Measurements from ENCODE around the gene ERFL.

GRCh38 chr19:41888926-41889325, 39.3 kb downstream of the ERFL start:
- no peak for TF ChIP-seq CEBPB (IDR thresholded peaks at IDR 0.05)
- no peak for TF ChIP-seq ZBTB7A (IDR thresholded peaks at IDR 0.05; ENCODE audit: low read depth)
- TF ChIP-seq REST (IDR thresholded peaks at IDR 0.05; ENCODE audit: low read depth), result no peak
- no peak for TF ChIP-seq EP300 (IDR thresholded peaks at IDR 0.05; ENCODE audit: borderline replicate concordance)
- no peak for TF ChIP-seq YY1 (IDR thresholded peaks at IDR 0.05; ENCODE audit: low read depth)
- TF ChIP-seq, protein P1, sequence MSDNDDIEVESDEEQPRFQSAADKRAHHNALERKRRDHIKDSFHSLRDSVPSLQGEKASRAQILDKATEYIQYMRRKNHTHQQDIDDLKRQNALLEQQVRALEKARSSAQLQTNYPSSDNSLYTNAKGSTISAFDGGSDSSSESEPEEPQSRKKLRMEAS (IDR thresholded peaks at IDR 0.05), result no peak
- TF ChIP-seq USF1 (IDR thresholded peaks at IDR 0.05), result no peak
- TF ChIP-seq RAD21 (IDR thresholded peaks at IDR 0.05; ENCODE audit: low read depth), result no peak

All from Ishikawa (cell line).